HepG2 (cell line): Measurements from ENCODE around the gene PSD4. TPM values are rescaled to one million over a fixed set of nuclear protein-coding genes. Genes with fewer than 3 reads are reported as not detected.

ENCODE experiments used
- CAMTA2 ChIP-seq: sonication (generic); formaldehyde crosslinking; IDR thresholded peaks from 2 replicates; pipeline ENCODE4 v1.4.0; 2020; ENCODE audit warnings: mild to moderate bottlenecking, missing genetic modification reagents, borderline replicate concordance
- EED ChIP-seq: sonication (generic); formaldehyde crosslinking; IDR thresholded peaks from 2 replicates; pipeline ENCODE4 v1.5.0; 2020; ENCODE audit warnings: mild to moderate bottlenecking, missing genetic modification reagents
- HNF1B ChIP-seq: sonication (generic); formaldehyde crosslinking; IDR thresholded peaks from 2 replicates; pipeline ENCODE4 v1.5.1; 2020; ENCODE audit warnings: mild to moderate bottlenecking, moderate library complexity, missing genetic modification reagents
- KMT2A ChIP-seq: sonication (generic); formaldehyde crosslinking; IDR thresholded peaks from 2 replicates; pipeline ENCODE4 v1.4.0; 2020; ENCODE audit warnings: missing genetic modification reagents
- MED8 ChIP-seq: sonication (generic); formaldehyde crosslinking; IDR thresholded peaks from 2 replicates; pipeline ENCODE4 v1.8.1; 2023; ENCODE audit warnings: mild to moderate bottlenecking, missing genetic modification reagents; ENCODE audit not compliant: insufficient replicate concordance
- PAXIP1 ChIP-seq: sonication (generic); formaldehyde crosslinking; conservative IDR thresholded peaks from 2 replicates; pipeline ENCODE4 v1.4.0; 2020; ENCODE audit warnings: mild to moderate bottlenecking, missing genetic modification reagents, moderate library complexity
- PHB2 ChIP-seq: fragments of 450-650 bp; IDR thresholded peaks from 2 replicates; pipeline ENCODE4 v1.6.1; 2018; ENCODE audit not compliant: partially characterized antibody
- PHF20 ChIP-seq: sonication (generic); formaldehyde crosslinking; IDR thresholded peaks from 2 replicates; pipeline ENCODE4 v1.5.0; 2020; ENCODE audit warnings: mild to moderate bottlenecking, missing genetic modification reagents
- RFX5 ChIP-seq: IDR thresholded peaks from 2 replicates; pipeline ENCODE4 v1.6.1; 2011; ENCODE audit warnings: low read depth, low read length, improper control_type of control experiment
- SNAPC4 ChIP-seq: sonication (generic); formaldehyde crosslinking; IDR thresholded peaks from 2 replicates; pipeline ENCODE4 v1.4.0; 2020; ENCODE audit warnings: mild to moderate bottlenecking, missing genetic modification reagents
- XBP1 ChIP-seq: sonication (generic); formaldehyde crosslinking; IDR thresholded peaks from 2 replicates; pipeline ENCODE4 v1.5.0; 2020; ENCODE audit warnings: missing genetic modification reagents
- ZFX ChIP-seq: sonication (generic); formaldehyde crosslinking; IDR thresholded peaks from 2 replicates; pipeline ENCODE4 v1.4.0; 2020; ENCODE audit warnings: mild to moderate bottlenecking, low read depth, missing genetic modification reagents, moderate library complexity
- ZNF225 ChIP-seq: sonication (generic); formaldehyde crosslinking; IDR thresholded peaks from 2 replicates; pipeline ENCODE4 v1.4.0; 2020; ENCODE audit warnings: mild to moderate bottlenecking, missing genetic modification reagents
- ZNF275 ChIP-seq: sonication (generic); formaldehyde crosslinking; IDR thresholded peaks from 2 replicates; pipeline ENCODE4 v1.8.0; 2022; ENCODE audit warnings: missing genetic modification reagents, mild to moderate bottlenecking, inconsistent platforms, borderline replicate concordance
- ZNF557 ChIP-seq: sonication (generic); formaldehyde crosslinking; IDR thresholded peaks from 2 replicates; pipeline ENCODE4 v1.4.0; 2020; ENCODE audit warnings: missing genetic modification reagents
- ZNF83 ChIP-seq: sonication (generic); formaldehyde crosslinking; IDR thresholded peaks from 2 replicates; pipeline ENCODE4 v1.4.0; 2020; ENCODE audit warnings: missing genetic modification reagents, mild to moderate bottlenecking, borderline replicate concordance
- ZSCAN30 ChIP-seq: sonication (generic); formaldehyde crosslinking; IDR thresholded peaks from 2 replicates; pipeline ENCODE4 v1.5.0; 2020; ENCODE audit warnings: mild to moderate bottlenecking, missing genetic modification reagents
- polyA plus RNA-seq, 8 experiments: library from polyadenylated mRNA; depleted of rRNA in 3 of 8; stranded (reverse) in 7 of 8; unstranded in 1 of 8; fragments of >200 nt; fragmentation: Illumina TruSeq in 4 of 8; extraction: Trizol in 4 of 8; gene quantifications; 2 replicates each; pipeline versions ENCODE4 v1.2.1 to v1.2.3, GENCODE V29; 2011 to 2016; ENCODE audit warnings: low read depth in 4 of 8, missing spikeins in 1 of 8, mixed read lengths in 1 of 8; ENCODE audit not compliant: insufficient read depth in 1 of 8
- total RNA-seq, 5 experiments: library from RNA; depleted of rRNA; stranded (reverse); fragments of >200 nt; fragmentation: Illumina TruSeq; extraction: Trizol; gene quantifications; 2 replicates each; pipeline ENCODE4 v1.2.3, GENCODE V29; 2016; ENCODE audit warnings: low read depth in 1 of 5

PSD4 gene
- total and polyA plus RNA-seq, 2 of the 13 experiments (the other 11 are each of a cell fraction or from before 2014, with no cell fraction given): 5.8 to 9.4 TPM

GRCh38 chr2:113240915-113241911 lies 67.4 kb downstream of the PSD4 start (continued):
- no peak for TF ChIP-seq ZSCAN30 (CRISPR knock-in tag)
- no peak for TF ChIP-seq EED (CRISPR knock-in tag)
- TF ChIP-seq XBP1 (CRISPR knock-in tag): no peak
- no peak for TF ChIP-seq ZNF557 (CRISPR knock-in tag)
- no peak for TF ChIP-seq SNAPC4
- TF ChIP-seq CAMTA2 (CRISPR knock-in tag): no peak
- no peak for TF ChIP-seq PHB2
- peak; percentile 43; the same call in 1 of the 2 replicates for TF ChIP-seq PAXIP1 (CRISPR knock-in tag)
- no peak for TF ChIP-seq ZNF275 (CRISPR knock-in tag)
- TF ChIP-seq KMT2A (CRISPR knock-in tag): no peak
- TF ChIP-seq RFX5: no peak
- no peak for TF ChIP-seq MED8 (CRISPR knock-in tag)
- no peak; the same call in 1 of the 2 replicates for TF ChIP-seq HNF1B (CRISPR knock-in tag)
- no peak for TF ChIP-seq ZNF83
- TF ChIP-seq ZNF225 (CRISPR knock-in tag): 0 out of 2 replicates have a peak, but pooled peaks have one; percentile 57
- TF ChIP-seq PHF20: no peak
- TF ChIP-seq ZFX (CRISPR knock-in tag): no peak
